ENCODE measurements around the gene RIOX2.
"Not testable (repeated sequence)": the region's sequence is repeated elsewhere in the genome, so short reads cannot be mapped to it uniquely, and the experiment has no call there.

RIOX2 gene

GRCh38 chr3:97971679-97972567 lies at the start of gene RIOX2:
TSS of gene RIOX2 (minus strand) at chr3:97972431. CDS start at chr3:97967593, 4,838 bp downstream.
- FAIRE-seq = peak; percentile 53

GRCh38 chr3:98020412-98020811 lies 48.2 kb upstream of the RIOX2 start:
- FAIRE-seq = no peak

GRCh38 chr3:98018301-98018700 lies 46.1 kb upstream of the RIOX2 start:
- FAIRE-seq = no peak

GRCh38 chr3:98014268-98014585 lies 42.0 kb upstream of the RIOX2 start:
- FAIRE-seq = no peak

GRCh38 chr3:98013411-98014267 lies 41.4 kb upstream of the RIOX2 start:
- FAIRE-seq = no peak

- no peak for FAIRE-seq
These were observed 40.7 kb upstream of the RIOX2 start for GRCh38 chr3:98012979-98013378.

- not testable (repeated sequence) for FAIRE-seq
These were observed 38.7 kb upstream of the RIOX2 start for GRCh38 chr3:98010883-98011449.

GRCh38 chr3:98010194-98010882 lies 38.1 kb upstream of the RIOX2 start:
- FAIRE-seq = no peak

- no peak for FAIRE-seq
These were observed 36.6 kb upstream of the RIOX2 start for GRCh38 chr3:98008855-98009254.

- FAIRE-seq = no peak
These were observed 33.2 kb upstream of the RIOX2 start for GRCh38 chr3:98005438-98005837.

GRCh38 chr3:98004721-98005120 lies 32.5 kb upstream of the RIOX2 start:
- FAIRE-seq = no peak

GRCh38 chr3:98003306-98003969 lies 31.2 kb upstream of the RIOX2 start:
- no peak for FAIRE-seq

- FAIRE-seq = no peak
These were observed 30.5 kb upstream of the RIOX2 start for GRCh38 chr3:98002717-98003116.

GRCh38 chr3:97999994-98000393 lies 27.8 kb upstream of the RIOX2 start:
- FAIRE-seq = no peak

- FAIRE-seq = no peak
These were observed 26.9 kb upstream of the RIOX2 start for GRCh38 chr3:97999103-97999502.

- FAIRE-seq = no peak
These were observed 24.8 kb upstream of the RIOX2 start for GRCh38 chr3:97996988-97997387.

GRCh38 chr3:97994328-97994945 lies 22.2 kb upstream of the RIOX2 start:
- FAIRE-seq = peak; percentile 87

- no peak for FAIRE-seq
These were observed 21.3 kb upstream of the RIOX2 start for GRCh38 chr3:97993526-97993925.

- FAIRE-seq = no peak
These were observed 20.4 kb upstream of the RIOX2 start for GRCh38 chr3:97992547-97993173.

GRCh38 chr3:97991293-97991682 lies 19.1 kb upstream of the RIOX2 start:
- no peak for FAIRE-seq

GRCh38 chr3:97990624-97991292 lies 18.5 kb upstream of the RIOX2 start:
- FAIRE-seq = no peak
